SK-N-SH (cell line): Measurements from ENCODE around the gene ATP2A1.

Source experiments
- EP300 ChIP-seq, 2 experiments: IDR thresholded peaks; 2 replicates each; pipeline versions ENCODE4 v1.4.0 to v1.6.1; 2012; ENCODE audit warnings: borderline replicate concordance in 1 of 2, low read depth in 1 of 2, low read length in 1 of 2
- FOXM1 ChIP-seq: IDR thresholded peaks from 2 replicates; pipeline ENCODE4 v1.4.0; 2012; ENCODE audit warnings: low read depth, mild to moderate bottlenecking
- GABPA ChIP-seq: IDR thresholded peaks from 2 replicates; pipeline ENCODE4 v1.4.0; 2012; ENCODE audit warnings: low read depth, mild to moderate bottlenecking
- MEF2A ChIP-seq: IDR thresholded peaks from 2 replicates; pipeline ENCODE4 v1.4.0; 2012; ENCODE audit warnings: low read depth, borderline replicate concordance
- POLR2AphosphoS5 ChIP-seq: IDR thresholded peaks from 2 replicates; pipeline ENCODE4 v1.6.1; 2012; ENCODE audit warnings: low read depth, low read length
- SIN3A ChIP-seq: IDR thresholded peaks from 2 replicates; pipeline ENCODE4 v1.6.1; 2012; ENCODE audit warnings: low read depth, mild to moderate bottlenecking, low read length, moderate library complexity, borderline replicate concordance
- YY1 ChIP-seq: IDR thresholded peaks from 2 replicates; pipeline ENCODE4 v1.4.0; 2012; ENCODE audit warnings: low read depth, mild to moderate bottlenecking
- TF ChIP-seq, protein P1 (sequence below): fragments of 200-600 bp; sonication (generic); IDR thresholded peaks from 2 replicates; pipeline ENCODE4 v1.6.1; 2017; ENCODE audit warnings: antibody characterized with exemption, mild to moderate bottlenecking, moderate library complexity

DNA sequence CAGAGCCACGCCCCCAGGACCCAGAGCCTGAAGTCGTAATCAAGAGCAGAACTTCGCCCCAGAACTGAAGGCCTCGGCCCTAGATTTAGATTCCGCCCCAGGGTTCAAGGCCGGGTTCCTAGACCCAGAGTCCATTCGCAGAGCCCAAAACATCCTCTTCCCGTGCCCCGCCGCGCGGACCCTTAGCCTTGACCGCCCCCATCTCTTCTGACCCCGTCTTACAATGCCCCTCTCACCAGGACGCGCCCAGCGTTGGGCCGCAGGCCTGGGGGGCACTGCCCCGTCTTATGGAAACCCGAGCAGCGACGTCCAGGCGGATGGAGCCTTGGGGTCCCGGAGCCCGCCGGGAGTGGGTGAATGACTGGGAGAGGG, 58.5 kb downstream of the ATP2A1 start:
- no peak for TF ChIP-seq POLR2AphosphoS5
- no peak for TF ChIP-seq SIN3A
- no peak for TF ChIP-seq MEF2A
- TF ChIP-seq FOXM1: no peak
- TF ChIP-seq, protein P1, sequence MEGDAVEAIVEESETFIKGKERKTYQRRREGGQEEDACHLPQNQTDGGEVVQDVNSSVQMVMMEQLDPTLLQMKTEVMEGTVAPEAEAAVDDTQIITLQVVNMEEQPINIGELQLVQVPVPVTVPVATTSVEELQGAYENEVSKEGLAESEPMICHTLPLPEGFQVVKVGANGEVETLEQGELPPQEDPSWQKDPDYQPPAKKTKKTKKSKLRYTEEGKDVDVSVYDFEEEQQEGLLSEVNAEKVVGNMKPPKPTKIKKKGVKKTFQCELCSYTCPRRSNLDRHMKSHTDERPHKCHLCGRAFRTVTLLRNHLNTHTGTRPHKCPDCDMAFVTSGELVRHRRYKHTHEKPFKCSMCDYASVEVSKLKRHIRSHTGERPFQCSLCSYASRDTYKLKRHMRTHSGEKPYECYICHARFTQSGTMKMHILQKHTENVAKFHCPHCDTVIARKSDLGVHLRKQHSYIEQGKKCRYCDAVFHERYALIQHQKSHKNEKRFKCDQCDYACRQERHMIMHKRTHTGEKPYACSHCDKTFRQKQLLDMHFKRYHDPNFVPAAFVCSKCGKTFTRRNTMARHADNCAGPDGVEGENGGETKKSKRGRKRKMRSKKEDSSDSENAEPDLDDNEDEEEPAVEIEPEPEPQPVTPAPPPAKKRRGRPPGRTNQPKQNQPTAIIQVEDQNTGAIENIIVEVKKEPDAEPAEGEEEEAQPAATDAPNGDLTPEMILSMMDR: no peak
- TF ChIP-seq EP300 (IDR thresholded peaks at IDR 0.05; ENCODE audit: borderline replicate concordance in 1 of 2, low read depth in 1 of 2, low read length in 1 of 2): no peak
- TF ChIP-seq GABPA: no peak
- TF ChIP-seq YY1: no peak
